Stimulated activated CD8-positive, alpha-beta memory T cell treated with anti-CD3 and anti-CD28 coated beads, Interleukin-2, amount 100 ng/mL, for 48 hours (primary cell): Measurements from ENCODE around the gene GPR25.

Experiments
- DNase-seq, 2 donors: peaks; one replicate each; pipeline ENCODE4 v3.0.0-alpha.2; 2020; ENCODE audit warnings: low read depth in 2 of 2

The GPR25 gene

GRCh38 chr1:200872446-200873115, at the start of gene GPR25:
GPR25 (plus strand) TSS chr1:200872981; CDS start chr1:200873038, 57 bp downstream.
- DNase-seq: no peak

DNA sequence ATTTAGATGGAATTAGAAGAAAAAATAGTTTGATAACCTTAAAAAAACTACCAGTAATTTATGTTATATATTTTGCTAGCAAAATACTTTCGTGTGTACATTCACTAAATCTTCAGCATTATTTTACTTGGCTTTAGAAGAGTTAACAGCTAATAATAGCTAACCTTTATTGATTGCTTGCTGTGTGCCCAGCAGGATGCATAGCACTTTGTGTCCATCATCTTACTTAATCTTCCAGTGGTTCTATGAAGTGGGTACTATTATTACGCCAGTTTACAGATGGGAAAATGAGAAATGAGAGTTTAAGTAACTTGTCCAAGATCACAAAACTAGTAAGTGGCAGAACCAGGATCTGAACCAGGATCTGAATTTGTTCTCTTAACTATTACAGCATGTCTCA, 41.7 kb upstream of the GPR25 start:
- no peak for DNase-seq

- no peak for DNase-seq
These were observed 38.4 kb upstream of the GPR25 start for GRCh38 chr1:200834383-200834782.

- DNase-seq: no peak
These were observed 36.6 kb upstream of the GPR25 start for GRCh38 chr1:200836213-200836612.

- no peak for DNase-seq
These were observed 34.7 kb upstream of the GPR25 start for GRCh38 chr1:200837931-200838571.

GRCh38 chr1:200838676-200839445, 33.9 kb upstream of the GPR25 start:
- no peak for DNase-seq

GRCh38 chr1:200845360-200845759, 27.4 kb upstream of the GPR25 start:
- no peak for DNase-seq

- DNase-seq: no peak
These were observed 26.4 kb upstream of the GPR25 start for GRCh38 chr1:200846398-200846797.

- DNase-seq: no peak
These were observed 23.4 kb upstream of the GPR25 start for GRCh38 chr1:200849430-200849829.

DNA sequence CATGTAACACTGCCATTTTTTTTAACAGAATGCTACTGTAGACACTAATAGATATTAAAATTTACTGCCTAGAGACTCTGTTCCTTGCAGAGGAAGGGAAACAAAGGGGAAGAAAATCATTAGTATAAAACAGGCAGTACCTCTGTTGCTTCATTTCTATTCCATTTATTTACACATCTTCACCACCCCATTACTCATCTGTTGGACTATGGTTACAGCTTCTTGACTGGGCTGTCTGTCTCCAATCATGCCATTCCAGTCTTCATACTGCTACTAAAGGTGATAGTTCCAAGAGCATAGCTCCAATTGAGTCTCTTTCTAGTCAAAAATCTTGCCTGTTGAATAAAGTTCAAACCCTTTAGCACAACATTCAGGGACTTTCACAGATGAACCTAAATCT, 22.2 kb upstream of the GPR25 start:
- DNase-seq: no peak

DNA sequence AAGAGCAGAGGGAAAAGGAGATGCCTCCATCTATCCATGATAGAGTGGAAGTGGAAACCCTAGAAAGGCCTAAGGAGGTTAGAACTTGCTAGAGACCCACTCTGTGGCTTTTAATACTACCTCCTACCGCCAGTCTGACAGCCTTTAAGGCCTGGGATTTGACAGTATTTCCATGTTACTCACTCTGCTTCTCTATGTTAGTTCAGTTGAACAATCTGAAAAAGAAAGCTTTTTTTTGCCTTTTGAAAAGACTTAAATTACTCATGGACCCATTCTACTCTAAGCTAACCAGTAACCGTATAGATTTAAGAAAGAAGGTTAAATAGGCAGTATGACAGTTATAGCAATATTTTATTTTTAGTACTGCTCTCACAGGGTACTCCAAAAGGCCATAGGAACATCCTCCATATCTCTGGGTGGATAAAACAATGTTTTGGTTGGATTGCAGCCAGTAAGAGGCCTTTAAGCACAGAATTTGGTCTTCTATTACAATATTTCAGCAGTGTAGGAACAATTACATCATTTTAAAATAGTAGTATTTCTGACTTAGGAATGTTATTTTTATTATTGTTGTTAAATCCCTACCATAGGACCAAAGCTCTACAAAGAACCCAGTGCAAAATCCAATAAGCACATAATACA, 15.9 kb upstream of the GPR25 start:
- DNase-seq: no peak

GRCh38 chr1:200857804-200858203, 15.0 kb upstream of the GPR25 start:
- no peak for DNase-seq

DNA sequence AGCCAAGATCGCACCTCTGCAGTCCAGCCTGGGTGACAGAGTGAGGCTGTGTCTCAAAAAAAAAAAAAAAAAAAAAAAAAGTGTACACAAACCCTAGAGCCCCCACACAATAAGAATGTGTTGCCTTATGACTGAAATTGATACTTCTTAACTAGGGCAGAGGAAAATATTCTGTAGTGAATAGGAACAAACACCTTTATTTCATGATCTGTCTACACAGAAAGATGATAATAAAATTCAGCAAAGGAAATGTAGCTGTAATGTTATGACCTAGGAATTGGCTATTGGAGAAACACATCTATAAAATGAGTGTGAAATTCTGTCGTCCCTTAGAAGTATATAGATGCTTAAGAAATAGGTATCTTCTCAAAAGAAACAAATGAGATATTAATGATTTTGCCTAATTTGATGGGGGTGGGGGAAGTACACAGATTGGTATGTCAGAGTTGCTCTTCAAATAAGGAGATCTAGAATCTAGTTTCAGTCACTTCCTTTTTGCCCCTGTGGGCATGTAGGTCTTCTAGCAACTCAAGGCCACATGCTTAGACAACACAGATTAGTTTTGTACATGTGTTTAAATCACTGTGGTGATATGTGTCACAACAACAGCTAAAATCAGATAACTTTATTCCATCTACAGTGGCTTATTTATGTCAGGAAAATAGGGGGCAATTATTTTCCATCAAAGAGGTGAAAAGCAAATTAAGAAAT, 10.7 kb upstream of the GPR25 start:
- DNase-seq: no peak

GRCh38 chr1:200862713-200863415, 9.9 kb upstream of the GPR25 start:
- no peak for DNase-seq

DNA sequence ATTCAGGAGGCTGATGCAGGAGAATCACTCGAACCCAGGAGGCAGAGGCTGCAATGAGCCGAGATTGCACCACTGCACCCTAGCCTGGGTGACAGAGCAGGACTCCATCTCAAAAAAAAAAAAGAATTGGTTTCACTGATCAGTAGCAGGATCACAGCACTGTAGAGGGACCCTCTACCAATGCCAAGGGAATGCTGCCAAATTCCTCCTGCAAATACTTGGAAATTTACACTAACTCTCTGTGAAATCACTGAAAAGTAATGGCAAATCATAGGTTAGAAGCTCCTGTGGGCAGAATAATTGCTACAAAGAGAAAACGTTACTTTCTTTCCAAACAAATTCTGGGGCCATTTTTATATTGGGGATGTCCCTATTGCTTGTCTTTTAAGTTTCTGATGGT, 6.7 kb upstream of the GPR25 start:
- no peak for DNase-seq

DNA sequence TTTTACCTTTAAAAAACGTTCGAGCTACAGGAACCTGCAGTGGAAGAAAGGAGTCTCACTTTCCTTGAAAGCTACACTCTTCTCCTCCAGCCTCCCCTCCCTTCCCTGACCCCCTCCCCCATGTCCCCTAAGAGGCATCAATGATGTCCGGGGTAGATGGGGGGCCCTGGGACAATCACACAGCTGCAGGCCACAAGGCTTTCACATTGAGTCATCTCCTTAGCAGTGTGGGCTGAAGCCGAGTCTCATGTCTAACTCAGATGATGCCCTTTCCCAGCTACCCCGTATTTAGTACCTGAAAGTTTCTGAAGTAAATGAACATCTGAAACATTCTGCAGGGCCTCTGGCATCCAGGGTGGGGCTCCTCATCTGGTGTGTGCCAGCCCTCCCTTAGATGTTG, 6.3 kb upstream of the GPR25 start:
- peak in 1 of 2 donors; percentile 47 for DNase-seq

DNA sequence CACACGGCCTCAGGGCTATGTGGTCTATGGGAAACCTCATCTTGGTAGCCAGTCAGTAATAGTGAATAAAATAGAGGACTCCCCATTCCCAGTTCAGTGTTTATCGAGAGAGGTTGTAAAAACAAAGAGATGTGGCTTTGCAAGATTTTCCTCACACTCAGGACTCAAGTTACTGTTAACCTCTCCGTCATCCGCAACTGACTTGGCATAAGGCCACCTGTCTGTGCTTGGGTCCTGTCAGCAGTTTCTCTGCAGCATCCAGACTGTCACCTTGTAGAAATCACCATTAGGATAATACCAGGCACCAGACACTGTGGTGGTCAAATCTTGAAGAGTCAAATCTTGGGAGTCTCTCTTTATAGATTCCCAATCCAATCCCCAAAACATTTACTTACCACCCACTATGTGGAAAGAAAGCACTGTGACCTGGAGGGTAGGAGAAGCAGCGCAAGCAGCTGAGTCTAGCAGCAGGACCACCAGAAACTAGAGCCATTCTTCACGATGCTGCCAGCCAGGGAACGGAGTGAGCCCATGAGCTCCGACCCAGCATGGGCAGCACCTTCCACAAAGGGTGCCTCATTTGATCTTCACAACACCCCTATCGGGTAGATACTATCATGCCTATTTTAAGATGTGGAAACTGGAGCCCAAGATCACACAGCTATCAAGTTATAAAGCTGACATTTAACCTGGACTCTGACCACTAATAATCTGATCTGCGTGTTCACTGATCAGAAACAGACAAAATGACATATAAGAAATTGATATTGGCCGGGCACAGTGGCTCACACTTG, 5.6 kb upstream of the GPR25 start:
- DNase-seq: no peak

- DNase-seq: no peak
These were observed 3.4 kb upstream of the GPR25 start for GRCh38 chr1:200869376-200869752.

GRCh38 chr1:200869753-200870391, 2.9 kb upstream of the GPR25 start:
- DNase-seq: no peak

GRCh38 chr1:200873116-200873670, 412 bp downstream of the GPR25 start:
- no peak for DNase-seq
